Prostate gland (tissue), 2 donors: ENCODE results near the gene AACS.

Experiments
- CTCF ChIP-seq, 4 experiments: fragments of 200-600 bp in 2 of 4; fragments of 450-650 bp in 2 of 4; sonication (generic) in 2 of 4; IDR thresholded peaks; 1 replicate in 3 of 4; 2 replicates in 1 of 4; pipeline ENCODE4 v1.5.1; 2016 to 2019; ENCODE audit warnings: antibody characterized with exemption in 4 of 4, mild to moderate bottlenecking in 2 of 4, moderate library complexity in 2 of 4
- POLR2A ChIP-seq: fragments of 450-650 bp; IDR thresholded peaks from one replicate; pipeline ENCODE4 v1.6.1; 2016; ENCODE audit warnings: antibody characterized with exemption, mild to moderate bottlenecking

GRCh38 chr12:125134576-125134975, 69.3 kb downstream of the AACS start:
- TF ChIP-seq CTCF (IDR thresholded peaks at IDR 0.05) (no peak), POLR2A (no peak)
